GM12878 (cell line): ENCODE results near the gene CCDC71. TPM values are rescaled to one million over a fixed set of nuclear protein-coding genes. Genes with fewer than 3 reads are reported as not detected.
A peak's percentile ranks its signal among the peaks of the same experiment; 100 is the strongest.

Experiments used
- ATAC-seq: fragments of 200-7000 bp; cut with Tn5 transposase; 3 replicates; pipeline ENCODE4 v1.9.1; 2020; ENCODE audit warnings: mild to moderate bottlenecking, moderate library complexity
- BruUV-seq: library from RNA; stranded (reverse); fragments of 400-500 nt; replicated peaks from 2 replicates; lab custom pipeline; 2021; lab: Mats Ljungman, UMichigan
- CTCF ChIA-PET: fragments of 300-600 bp; sonication (Branson Sonifier 250); formaldehyde crosslinking; extraction: SDS; loops from one replicate; lab custom pipeline; 2021; ENCODE audit warnings: inconsistent platforms; lab: Yijun Ruan, JAX
- POLR2A ChIA-PET: fragments of 350-600 bp; formaldehyde crosslinking; extraction: SDS; loops from one replicate; lab custom pipeline; 2021; ENCODE audit warnings: inconsistent platforms; lab: Charles Lee
- RAD21 ChIA-PET: fragments of 300-600 bp; sonication (Branson Sonifier 250); formaldehyde crosslinking; loops from one replicate; lab custom pipeline; 2023; ENCODE audit warnings: antibody characterized with exemption; ENCODE audit not compliant: unreplicated experiment; lab: Charles Lee
- SMC1A ChIA-PET: fragments of 300-600 bp; sonication (Branson Sonifier 250); formaldehyde crosslinking; loops from one replicate; lab custom pipeline; 2023; ENCODE audit not compliant: unreplicated experiment, uncharacterized antibody; lab: Charles Lee
- DNase-seq: peaks from one replicate; pipeline ENCODE4 v3.0.0-alpha.2; 2011; ENCODE audit warnings: low read depth, low spot score
- FAIRE-seq: peaks from 3 replicates; lab custom pipeline; 2011; peaks lifted over from hg19 to GRCh38; lab: Jason Lieb, UNC
- H2AFZ ChIP-seq: 2 replicates; pipeline ENCODE4 v1.6.0; 2011; ENCODE audit warnings: low read depth, low read length, control low read depth; ENCODE audit not compliant: control insufficient read depth
- H3K27ac ChIP-seq: 2 replicates; pipeline ENCODE4 v1.5.1; 2011; ENCODE audit warnings: control low read depth; ENCODE audit not compliant: control insufficient read depth, insufficient read depth
- H3K27me3 ChIP-seq, 2 experiments: replicated peaks in 1 of 2; 2 replicates each; pipeline versions ENCODE4 v1.6.0 to v1.6.1; 2011; ENCODE audit warnings: low read length in 1 of 2; ENCODE audit not compliant: control insufficient read depth in 2 of 2, insufficient read depth in 2 of 2
- H3K36me3 ChIP-seq, 2 experiments: 2 replicates each; pipeline ENCODE4 v1.5.1; 2011; ENCODE audit warnings: low read length in 1 of 2; ENCODE audit not compliant: control insufficient read depth in 2 of 2, insufficient read depth in 2 of 2
- H3K4me1 ChIP-seq: 2 replicates; pipeline ENCODE4 v1.6.1; 2011; ENCODE audit warnings: mild to moderate bottlenecking, low read length, moderate library complexity, mixed read lengths; ENCODE audit not compliant: control insufficient read depth, insufficient read depth
- H3K4me2 ChIP-seq: 2 replicates; pipeline ENCODE4 v1.6.0; 2011; ENCODE audit warnings: control low read depth; ENCODE audit not compliant: control insufficient read depth, insufficient read depth
- H3K4me3 ChIP-seq: fragments of 200-600 bp; sonication (generic); 2 replicates; pipeline ENCODE4 v1.5.1; 2016
- H3K79me2 ChIP-seq: 2 replicates; pipeline ENCODE4 v1.6.0; 2011; ENCODE audit warnings: low read length; ENCODE audit not compliant: control insufficient read depth, insufficient read depth
- H3K9ac ChIP-seq: 2 replicates; pipeline ENCODE4 v1.8.0; 2011; ENCODE audit warnings: low read length, control low read depth, mixed read lengths; ENCODE audit not compliant: control insufficient read depth, insufficient read depth
- H3K9me3 ChIP-seq: replicated peaks from 3 replicates; pipeline ENCODE4 v1.5.1; 2011; ENCODE audit warnings: mild to moderate bottlenecking, low read length; ENCODE audit not compliant: control insufficient read depth, insufficient read depth
- H4K20me1 ChIP-seq: 2 replicates; pipeline ENCODE4 v1.6.0; 2011; ENCODE audit not compliant: control insufficient read depth, insufficient read depth
- FOXK2 ChIP-seq: fragments of 450-650 bp; IDR thresholded peaks from 2 replicates; pipeline ENCODE4 v1.6.1; 2017; ENCODE audit warnings: mild to moderate bottlenecking, moderate library complexity
- RUNX3 ChIP-seq: IDR thresholded peaks from 2 replicates; pipeline ENCODE4 v1.6.1; 2012; ENCODE audit warnings: low read length, inconsistent platforms
- TCF12 ChIP-seq: IDR thresholded peaks from 2 replicates; pipeline ENCODE4 v1.6.1; 2011; ENCODE audit warnings: low read depth, mild to moderate bottlenecking, low read length
- ZNF217 ChIP-seq: fragments of 450-650 bp; IDR thresholded peaks from 2 replicates; pipeline ENCODE4 v1.6.1; 2017; ENCODE audit warnings: antibody characterized with exemption, mild to moderate bottlenecking
- ZZZ3 ChIP-seq: IDR thresholded peaks from 2 replicates; pipeline ENCODE4 v1.6.1; 2011; ENCODE audit warnings: low read depth; ENCODE audit not compliant: control insufficient read depth, insufficient read length
- WGBS: methylation state at CpG from one replicate; pipeline ENCODE4 v1.1.6; 2016; ENCODE audit warnings: low lambda C conversion rate; ENCODE audit not compliant: insufficient replicate concordance, insufficient coverage; ENCODE audit errors: missing lambda C conversion rate; 5-methylcytosine and 5-hydroxymethylcytosine counted together
- in situ Hi-C: fragments of 300-500 bp; cut with MboI; formaldehyde crosslinking; loops from 9 replicates; pipeline ENCODE4 v1.14.3; 2018; ENCODE audit warnings: mixed read lengths
- intact Hi-C: fragments of 100-400 bp; cut with micrococcal nuclease; formaldehyde crosslinking; loops from one replicate; pipeline ENCODE4 v1.14.2; 2022; ENCODE audit not compliant: unreplicated experiment
- polyA plus RNA-seq, 11 experiments: library from polyadenylated mRNA; depleted of rRNA in 4 of 11; unstranded in 6 of 11; stranded (reverse) in 5 of 11; fragments of >200 nt; fragmentation: Nextera tagmentation in 4 of 11; fragmentation: Illumina TruSeq in 1 of 11; extraction: Ambion mirVana in 4 of 11; extraction: Trizol in 1 of 11; gene quantifications; 1 replicate in 1 of 11; 2 replicates in 10 of 11; pipeline versions ENCODE4 v1.2.1 to v1.2.3, GENCODE V29; 2011 to 2016; ENCODE audit warnings: inconsistent platforms in 2 of 11, missing spikeins in 2 of 11, low read depth in 1 of 11
- total RNA-seq, 4 experiments: library from RNA; depleted of rRNA in 3 of 4; stranded (reverse); fragments of >200 nt in 3 of 4; fragmentation: Illumina TruSeq in 1 of 4; extraction: Trizol in 1 of 4; gene quantifications; 2 replicates each; pipeline versions ENCODE4 v1.2.1 to v1.2.3, GENCODE V29; 2013 to 2021
- TF ChIP-seq, protein P1 (sequence below): fragments of 450-650 bp; IDR thresholded peaks from 2 replicates; pipeline ENCODE4 v1.6.1; 2018; ENCODE audit warnings: mild to moderate bottlenecking, low read depth, moderate library complexity; ENCODE audit not compliant: partially characterized antibody
- TF ChIP-seq, protein P2 (sequence below): IDR thresholded peaks from 2 replicates; pipeline ENCODE4 v1.6.1; 2011; ENCODE audit warnings: low read depth, low read length, improper control_type of control experiment, borderline replicate concordance

The CCDC71 gene
- total and polyA plus RNA-seq, 10 of the 15 experiments (the other 5 are each of a cell fraction or from before 2014, with no cell fraction given) = 0.20 to 38.0 (median 16.1) TPM

DNA sequence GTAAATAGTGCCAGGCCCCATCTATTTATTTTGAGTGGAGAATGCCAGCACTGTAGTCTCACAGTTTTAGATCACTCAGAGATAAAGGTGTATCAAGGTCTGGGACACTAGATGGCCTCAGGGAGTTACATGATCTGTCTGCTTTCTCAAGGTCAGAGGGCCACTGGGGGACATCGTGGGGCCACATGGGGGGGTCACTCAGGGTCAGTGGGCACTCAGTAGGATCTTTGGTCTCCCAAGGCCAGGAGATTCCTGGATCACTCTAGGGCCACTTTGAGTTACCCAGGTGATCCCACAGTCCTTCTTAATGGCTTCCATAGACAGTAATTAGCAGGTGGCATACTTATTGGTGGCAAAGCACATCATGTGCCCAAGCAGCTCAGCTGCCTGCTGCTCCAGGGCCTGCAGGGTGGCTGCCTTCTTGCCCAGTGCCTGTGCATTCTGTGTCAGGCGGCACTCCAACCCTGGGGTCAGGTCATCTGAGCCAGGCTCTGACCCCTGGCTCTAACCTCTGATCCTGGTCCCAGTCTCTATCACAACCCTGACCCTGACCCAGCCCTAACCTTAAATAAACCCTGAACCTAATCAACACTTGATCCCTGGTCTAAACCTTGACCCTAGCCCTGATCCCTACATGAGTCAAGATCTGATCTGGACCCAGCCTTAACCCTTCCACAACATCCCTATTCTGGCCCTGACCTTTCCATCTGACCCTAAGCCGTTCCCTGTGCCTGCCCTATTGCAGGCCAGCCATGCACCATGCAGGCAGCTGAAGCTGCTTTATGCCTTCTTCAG is 31.5 kb downstream of the CCDC71 start (continued):
- TF ChIP-seq, protein P1, sequence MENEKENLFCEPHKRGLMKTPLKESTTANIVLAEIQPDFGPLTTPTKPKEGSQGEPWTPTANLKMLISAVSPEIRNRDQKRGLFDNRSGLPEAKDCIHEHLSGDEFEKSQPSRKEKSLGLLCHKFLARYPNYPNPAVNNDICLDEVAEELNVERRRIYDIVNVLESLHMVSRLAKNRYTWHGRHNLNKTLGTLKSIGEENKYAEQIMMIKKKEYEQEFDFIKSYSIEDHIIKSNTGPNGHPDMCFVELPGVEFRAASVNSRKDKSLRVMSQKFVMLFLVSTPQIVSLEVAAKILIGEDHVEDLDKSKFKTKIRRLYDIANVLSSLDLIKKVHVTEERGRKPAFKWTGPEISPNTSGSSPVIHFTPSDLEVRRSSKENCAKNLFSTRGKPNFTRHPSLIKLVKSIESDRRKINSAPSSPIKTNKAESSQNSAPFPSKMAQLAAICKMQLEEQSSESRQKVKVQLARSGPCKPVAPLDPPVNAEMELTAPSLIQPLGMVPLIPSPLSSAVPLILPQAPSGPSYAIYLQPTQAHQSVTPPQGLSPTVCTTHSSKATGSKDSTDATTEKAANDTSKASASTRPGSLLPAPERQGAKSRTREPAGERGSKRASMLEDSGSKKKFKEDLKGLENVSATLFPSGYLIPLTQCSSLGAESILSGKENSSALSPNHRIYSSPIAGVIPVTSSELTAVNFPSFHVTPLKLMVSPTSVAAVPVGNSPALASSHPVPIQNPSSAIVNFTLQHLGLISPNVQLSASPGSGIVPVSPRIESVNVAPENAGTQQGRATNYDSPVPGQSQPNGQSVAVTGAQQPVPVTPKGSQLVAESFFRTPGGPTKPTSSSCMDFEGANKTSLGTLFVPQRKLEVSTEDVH = no peak
- no peak for TF ChIP-seq ZNF217
- TF ChIP-seq FOXK2 = no peak
- TF ChIP-seq TCF12 = no peak
- no peak for TF ChIP-seq ZZZ3

DNA sequence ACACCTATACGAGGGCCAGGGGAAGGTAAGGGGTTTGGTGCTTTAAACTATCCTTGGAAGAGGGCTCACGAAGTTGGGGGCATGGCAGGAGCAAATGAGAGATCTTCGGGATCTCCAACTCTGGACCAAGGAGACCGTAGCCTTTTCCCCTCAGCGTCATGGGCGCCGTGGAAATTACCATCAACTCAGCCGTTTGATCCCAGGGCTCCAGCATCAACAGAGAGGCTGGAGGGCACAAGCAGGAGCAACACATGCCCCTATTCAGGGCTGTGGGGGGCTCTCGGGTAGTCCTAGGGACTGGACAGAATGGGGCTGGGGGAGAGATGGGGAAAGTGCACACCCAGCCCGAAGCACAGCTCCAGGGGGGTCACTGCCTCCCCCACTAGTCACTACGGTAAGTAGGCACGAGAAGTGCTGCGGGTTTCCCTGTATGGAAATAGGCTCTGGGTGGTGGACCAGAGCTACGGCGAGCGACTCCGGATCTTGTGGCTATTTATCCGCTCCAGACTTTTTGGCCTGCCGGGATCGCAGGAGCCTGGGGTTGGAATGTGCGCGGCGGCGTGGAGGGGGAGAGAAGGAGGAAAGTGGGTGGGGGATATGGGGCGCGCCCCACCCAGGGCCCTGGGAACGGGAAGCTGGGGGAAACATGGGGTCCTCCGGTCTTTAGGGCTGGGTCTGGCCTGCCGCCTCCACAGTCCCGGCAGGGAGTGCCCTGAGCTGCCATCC is 32.7 kb downstream of the CCDC71 start:
- intact Hi-C loops (no loop called here), in situ Hi-C loops (no loop called here)
- Histone ChIP-seq H3K9me3 (no peaks in the 10 kb centered on the region), H3K9ac (no peak overlapping the region), H3K4me2 (no peak overlapping the region), H3K4me3 (no peak overlapping the region), H3K4me1 (no peaks in the 10 kb centered on the region), H3K27ac (no peak overlapping the region), H3K36me3 (no peaks in the 10 kb centered on the region), H3K27me3 (peaks cover 3 to 4% of the 10 kb centered on the region in 2 experiments; a peak in 2 of 4 replicates), H3K79me2 (no peaks in the 10 kb centered on the region), H2AFZ (no peak overlapping the region), H4K20me1 (no peaks in the 10 kb centered on the region)
- ATAC-seq (no peak; the same call in 2 of the 3 replicates), DNase-seq (no peak), FAIRE-seq (no peak)
- ChIA-PET CTCF (no interaction called here), POLR2A (no interaction called here), RAD21 (no interaction called here), SMC1A (no interaction called here)
- 7% methylated on average over 26 of the region's 30 CpGs for WGBS
- BruUV-seq = no TSS peak
- TF ChIP-seq, protein P2, sequence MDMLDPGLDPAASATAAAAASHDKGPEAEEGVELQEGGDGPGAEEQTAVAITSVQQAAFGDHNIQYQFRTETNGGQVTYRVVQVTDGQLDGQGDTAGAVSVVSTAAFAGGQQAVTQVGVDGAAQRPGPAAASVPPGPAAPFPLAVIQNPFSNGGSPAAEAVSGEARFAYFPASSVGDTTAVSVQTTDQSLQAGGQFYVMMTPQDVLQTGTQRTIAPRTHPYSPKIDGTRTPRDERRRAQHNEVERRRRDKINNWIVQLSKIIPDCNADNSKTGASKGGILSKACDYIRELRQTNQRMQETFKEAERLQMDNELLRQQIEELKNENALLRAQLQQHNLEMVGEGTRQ = no peak
- peak; percentile 36; the same call in 1 of the 2 replicates for TF ChIP-seq RUNX3
